Measurements from ENCODE around the gene EEA1. TPM values are rescaled to one million over a fixed set of nuclear protein-coding genes. Genes with fewer than 3 reads are reported as not detected.

Gene EEA1
- polyA plus RNA-seq, 1 donor from 2014 or later = 5.6 TPM

DNA sequence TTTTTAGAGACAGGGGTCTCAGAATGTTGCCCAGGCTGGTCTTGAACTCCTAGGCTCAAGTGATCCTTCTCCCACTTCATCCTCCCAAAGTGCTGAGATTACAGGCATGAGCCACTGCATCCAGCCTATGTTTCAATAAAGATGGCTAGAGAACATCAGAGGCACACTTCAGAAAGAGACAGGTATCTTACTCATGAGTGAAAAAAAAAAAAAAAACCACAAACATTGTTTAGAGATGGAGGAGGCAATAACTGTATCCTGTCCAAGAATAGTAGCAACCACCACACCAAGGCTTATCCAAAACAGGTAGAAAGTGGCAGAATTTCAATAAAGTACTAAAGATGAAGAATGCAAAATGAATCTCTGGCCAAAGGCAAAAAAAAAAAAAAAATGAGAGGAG lies 30.3 kb downstream of the EEA1 start:
- Histone ChIP-seq H3K9ac (ENCODE audit: low read length) (no peak overlapping the region), H3K79me2 (replicated peaks; ENCODE audit: insufficient read depth, low read length) (no peaks in the 10 kb centered on the region), H3K27me3 (ENCODE audit: insufficient read depth, low read depth, low read length) (no peaks in the 10 kb centered on the region), H3K36me3 (ENCODE audit: insufficient read depth, low read length) (no peaks in the 10 kb centered on the region), H2AFZ (ENCODE audit: low read depth, low read length) (no peak overlapping the region), H3K9me3 (ENCODE audit: low read length) (no peaks in the 10 kb centered on the region), H3K4me3 (ENCODE audit: low read length) (no peak overlapping the region), H3F3A (ENCODE audit: insufficient read depth, low read length, poor library complexity, severe bottlenecking) (no peaks in the 10 kb centered on the region), H3K4me2 (ENCODE audit: low read length) (no peak overlapping the region), H4K20me1 (ENCODE audit: insufficient read depth) (no peaks in the 10 kb centered on the region), H3K27ac (ENCODE audit: low read length) (no peak overlapping the region), H3K9me2 (ENCODE audit: insufficient read depth, low read length) (no peaks in the 10 kb centered on the region)
- TF ChIP-seq TAF1 (IDR thresholded peaks at IDR 0.05; ENCODE audit: low read depth) (no peak), MXI1 (conservative IDR thresholded peaks at IDR 0.05; ENCODE audit: poor library complexity, severe bottlenecking) (no peak), POLR2AphosphoS5 (IDR thresholded peaks at IDR 0.05) (no peak), EZH2 (IDR thresholded peaks at IDR 0.05; ENCODE audit: borderline replicate concordance, insufficient read depth, low read length, poor library complexity, severe bottlenecking) (no peak)

DNA sequence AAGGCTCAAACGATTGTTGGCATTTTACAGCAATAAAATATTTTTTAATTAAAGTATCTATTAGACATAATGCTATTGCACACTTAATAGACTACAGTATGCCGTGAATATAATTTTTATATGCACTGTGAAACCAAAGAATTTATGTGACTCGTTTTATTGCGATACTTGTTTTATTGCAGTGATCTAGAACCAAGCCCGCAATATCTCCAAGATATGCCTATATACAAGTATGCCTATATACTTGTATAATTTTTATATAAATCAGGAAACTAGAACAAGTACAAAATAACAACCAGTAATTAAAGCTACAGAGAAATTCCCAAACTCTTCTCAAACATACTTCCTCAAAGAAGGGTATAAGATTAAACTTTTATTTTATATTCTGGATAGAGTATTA lies 31.3 kb downstream of the EEA1 start:
- no peak overlapping the region for H3K4me3 ChIP-seq (ENCODE audit: low read length)
- no peaks in the 10 kb centered on the region for H3K9me2 ChIP-seq (ENCODE audit: insufficient read depth, low read length)
- H2AFZ ChIP-seq (ENCODE audit: low read depth, low read length) = no peak overlapping the region
- H3F3A ChIP-seq (ENCODE audit: insufficient read depth, low read length, poor library complexity, severe bottlenecking) = no peaks in the 10 kb centered on the region
- H3K9ac ChIP-seq (ENCODE audit: low read length) = no peak overlapping the region
- H4K20me1 ChIP-seq (ENCODE audit: insufficient read depth) = no peaks in the 10 kb centered on the region
- TF ChIP-seq EP300 (conservative IDR thresholded peaks at IDR 0.05; ENCODE audit: poor library complexity, severe bottlenecking) (no peak), POLR2AphosphoS5 (IDR thresholded peaks at IDR 0.05) (no peak), SMC3 (conservative IDR thresholded peaks at IDR 0.05; ENCODE audit: poor library complexity) (no peak), TAF1 (IDR thresholded peaks at IDR 0.05; ENCODE audit: low read depth) (no peak), MXI1 (conservative IDR thresholded peaks at IDR 0.05; ENCODE audit: poor library complexity, severe bottlenecking) (no peak), RAD21 (conservative IDR thresholded peaks at IDR 0.05) (no peak), EZH2 (IDR thresholded peaks at IDR 0.05; ENCODE audit: borderline replicate concordance, insufficient read depth, low read length, poor library complexity, severe bottlenecking) (no peak)
- TF ChIP-seq, protein P1, sequence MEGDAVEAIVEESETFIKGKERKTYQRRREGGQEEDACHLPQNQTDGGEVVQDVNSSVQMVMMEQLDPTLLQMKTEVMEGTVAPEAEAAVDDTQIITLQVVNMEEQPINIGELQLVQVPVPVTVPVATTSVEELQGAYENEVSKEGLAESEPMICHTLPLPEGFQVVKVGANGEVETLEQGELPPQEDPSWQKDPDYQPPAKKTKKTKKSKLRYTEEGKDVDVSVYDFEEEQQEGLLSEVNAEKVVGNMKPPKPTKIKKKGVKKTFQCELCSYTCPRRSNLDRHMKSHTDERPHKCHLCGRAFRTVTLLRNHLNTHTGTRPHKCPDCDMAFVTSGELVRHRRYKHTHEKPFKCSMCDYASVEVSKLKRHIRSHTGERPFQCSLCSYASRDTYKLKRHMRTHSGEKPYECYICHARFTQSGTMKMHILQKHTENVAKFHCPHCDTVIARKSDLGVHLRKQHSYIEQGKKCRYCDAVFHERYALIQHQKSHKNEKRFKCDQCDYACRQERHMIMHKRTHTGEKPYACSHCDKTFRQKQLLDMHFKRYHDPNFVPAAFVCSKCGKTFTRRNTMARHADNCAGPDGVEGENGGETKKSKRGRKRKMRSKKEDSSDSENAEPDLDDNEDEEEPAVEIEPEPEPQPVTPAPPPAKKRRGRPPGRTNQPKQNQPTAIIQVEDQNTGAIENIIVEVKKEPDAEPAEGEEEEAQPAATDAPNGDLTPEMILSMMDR (IDR thresholded peaks at IDR 0.05; ENCODE audit: poor library complexity, severe bottlenecking) = no peak
- TF ChIP-seq, protein P2, sequence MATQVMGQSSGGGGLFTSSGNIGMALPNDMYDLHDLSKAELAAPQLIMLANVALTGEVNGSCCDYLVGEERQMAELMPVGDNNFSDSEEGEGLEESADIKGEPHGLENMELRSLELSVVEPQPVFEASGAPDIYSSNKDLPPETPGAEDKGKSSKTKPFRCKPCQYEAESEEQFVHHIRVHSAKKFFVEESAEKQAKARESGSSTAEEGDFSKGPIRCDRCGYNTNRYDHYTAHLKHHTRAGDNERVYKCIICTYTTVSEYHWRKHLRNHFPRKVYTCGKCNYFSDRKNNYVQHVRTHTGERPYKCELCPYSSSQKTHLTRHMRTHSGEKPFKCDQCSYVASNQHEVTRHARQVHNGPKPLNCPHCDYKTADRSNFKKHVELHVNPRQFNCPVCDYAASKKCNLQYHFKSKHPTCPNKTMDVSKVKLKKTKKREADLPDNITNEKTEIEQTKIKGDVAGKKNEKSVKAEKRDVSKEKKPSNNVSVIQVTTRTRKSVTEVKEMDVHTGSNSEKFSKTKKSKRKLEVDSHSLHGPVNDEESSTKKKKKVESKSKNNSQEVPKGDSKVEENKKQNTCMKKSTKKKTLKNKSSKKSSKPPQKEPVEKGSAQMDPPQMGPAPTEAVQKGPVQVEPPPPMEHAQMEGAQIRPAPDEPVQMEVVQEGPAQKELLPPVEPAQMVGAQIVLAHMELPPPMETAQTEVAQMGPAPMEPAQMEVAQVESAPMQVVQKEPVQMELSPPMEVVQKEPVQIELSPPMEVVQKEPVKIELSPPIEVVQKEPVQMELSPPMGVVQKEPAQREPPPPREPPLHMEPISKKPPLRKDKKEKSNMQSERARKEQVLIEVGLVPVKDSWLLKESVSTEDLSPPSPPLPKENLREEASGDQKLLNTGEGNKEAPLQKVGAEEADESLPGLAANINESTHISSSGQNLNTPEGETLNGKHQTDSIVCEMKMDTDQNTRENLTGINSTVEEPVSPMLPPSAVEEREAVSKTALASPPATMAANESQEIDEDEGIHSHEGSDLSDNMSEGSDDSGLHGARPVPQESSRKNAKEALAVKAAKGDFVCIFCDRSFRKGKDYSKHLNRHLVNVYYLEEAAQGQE (IDR thresholded peaks at IDR 0.05; ENCODE audit: borderline replicate concordance) = no peak
- H3K27me3 ChIP-seq (ENCODE audit: insufficient read depth, low read depth, low read length) = no peaks in the 10 kb centered on the region
- H3K36me3 ChIP-seq (ENCODE audit: insufficient read depth, low read length) = no peaks in the 10 kb centered on the region
- H3K27ac ChIP-seq (ENCODE audit: low read length) = no peak overlapping the region
- H3K4me2 ChIP-seq (ENCODE audit: low read length) = no peak overlapping the region
- no peaks in the 10 kb centered on the region for H3K9me3 ChIP-seq (ENCODE audit: low read length)
- no peaks in the 10 kb centered on the region for H3K79me2 ChIP-seq (replicated peaks; ENCODE audit: insufficient read depth, low read length)

Data from neural cell (in vitro differentiated cells).